Uterus (tissue), 2 donors: Measurements from ENCODE around the gene URB1.

ENCODE experiments used
- POLR2A ChIP-seq, 2 donors: fragments of 450-650 bp; IDR thresholded peaks; one replicate each; pipeline ENCODE4 v1.6.1; 2016; ENCODE audit warnings: antibody characterized with exemption in 2 of 2, mild to moderate bottlenecking in 1 of 2, moderate library complexity in 1 of 2
- TF ChIP-seq, protein P1 (sequence below), 4 experiments: fragments of 200-600 bp in 2 of 4; fragments of 450-650 bp in 2 of 4; sonication (generic) in 2 of 4; IDR thresholded peaks; one replicate each; pipeline ENCODE4 v1.5.1; 2016 to 2019; ENCODE audit warnings: antibody characterized with exemption in 4 of 4, mild to moderate bottlenecking in 2 of 4, moderate library complexity in 1 of 4

DNA sequence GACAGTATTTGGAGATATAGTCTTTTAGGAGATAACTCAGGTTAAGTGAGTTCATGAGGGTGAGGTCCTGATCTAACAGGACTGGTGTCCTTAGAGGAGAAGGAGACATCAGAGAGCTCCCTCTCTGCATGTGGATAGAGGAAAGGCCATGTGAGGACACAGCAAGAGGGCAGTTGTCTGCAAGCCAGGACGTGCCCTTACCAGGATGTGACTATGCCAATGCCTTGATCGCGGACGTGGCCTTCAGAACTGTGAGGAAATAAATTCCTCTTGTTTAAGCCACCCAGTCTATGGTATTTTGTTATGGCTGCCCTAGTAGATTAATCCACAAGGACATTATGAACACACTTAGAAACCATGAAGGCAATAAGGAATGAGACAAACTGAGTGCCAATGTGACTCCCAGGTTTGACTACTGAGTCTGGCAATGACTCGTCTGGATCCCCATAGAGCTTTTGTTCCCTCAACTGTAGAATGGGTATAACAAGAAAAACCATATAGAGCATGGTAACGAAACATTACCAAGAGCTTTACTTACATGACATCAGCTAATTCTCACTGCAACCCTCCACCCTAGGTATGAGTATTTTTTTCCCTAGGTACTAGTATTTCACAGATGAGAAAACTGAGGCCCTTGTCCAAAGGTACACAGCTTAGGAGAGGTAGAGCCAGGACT, 6.5 kb downstream of the URB1 start:
- TF ChIP-seq, protein P1, sequence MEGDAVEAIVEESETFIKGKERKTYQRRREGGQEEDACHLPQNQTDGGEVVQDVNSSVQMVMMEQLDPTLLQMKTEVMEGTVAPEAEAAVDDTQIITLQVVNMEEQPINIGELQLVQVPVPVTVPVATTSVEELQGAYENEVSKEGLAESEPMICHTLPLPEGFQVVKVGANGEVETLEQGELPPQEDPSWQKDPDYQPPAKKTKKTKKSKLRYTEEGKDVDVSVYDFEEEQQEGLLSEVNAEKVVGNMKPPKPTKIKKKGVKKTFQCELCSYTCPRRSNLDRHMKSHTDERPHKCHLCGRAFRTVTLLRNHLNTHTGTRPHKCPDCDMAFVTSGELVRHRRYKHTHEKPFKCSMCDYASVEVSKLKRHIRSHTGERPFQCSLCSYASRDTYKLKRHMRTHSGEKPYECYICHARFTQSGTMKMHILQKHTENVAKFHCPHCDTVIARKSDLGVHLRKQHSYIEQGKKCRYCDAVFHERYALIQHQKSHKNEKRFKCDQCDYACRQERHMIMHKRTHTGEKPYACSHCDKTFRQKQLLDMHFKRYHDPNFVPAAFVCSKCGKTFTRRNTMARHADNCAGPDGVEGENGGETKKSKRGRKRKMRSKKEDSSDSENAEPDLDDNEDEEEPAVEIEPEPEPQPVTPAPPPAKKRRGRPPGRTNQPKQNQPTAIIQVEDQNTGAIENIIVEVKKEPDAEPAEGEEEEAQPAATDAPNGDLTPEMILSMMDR (IDR thresholded peaks at IDR 0.05), result no peak
- no peak for TF ChIP-seq POLR2A (IDR thresholded peaks at IDR 0.05)
